A549 treated with RU486 at 1 μM for 4 hours (cell line): ENCODE results near the gene MS4A5. TPM values are rescaled to one million over a fixed set of nuclear protein-coding genes. Genes with fewer than 3 reads are reported as not detected.

Source experiments
- total RNA-seq: library from RNA; stranded (reverse); fragments of 200-300 nt; extraction: Qiagen RNA extraction; gene quantifications from 5 replicates; pipeline ENCODE4 v1.2.3, GENCODE V29; 2022; ENCODE audit warnings: low read depth

The MS4A5 gene, protein sequence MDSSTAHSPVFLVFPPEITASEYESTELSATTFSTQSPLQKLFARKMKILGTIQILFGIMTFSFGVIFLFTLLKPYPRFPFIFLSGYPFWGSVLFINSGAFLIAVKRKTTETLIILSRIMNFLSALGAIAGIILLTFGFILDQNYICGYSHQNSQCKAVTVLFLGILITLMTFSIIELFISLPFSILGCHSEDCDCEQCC
- total RNA-seq = not detected in 5 replicates

GRCh38 chr11:60429272-60429671, at the start of gene MS4A5:
Gene MS4A5, plus strand, starts transcription at chr11:60429572. Its CDS starts 103 bp downstream, at chr11:60429675.

GRCh38 chr11:60396382-60396781, 33.0 kb upstream of the MS4A5 start, which contains the start of gene MS4A14:
Gene MS4A14, plus strand, starts transcription at chr11:60396459. Its CDS starts 120 bp downstream, at chr11:60396579.

DNA sequence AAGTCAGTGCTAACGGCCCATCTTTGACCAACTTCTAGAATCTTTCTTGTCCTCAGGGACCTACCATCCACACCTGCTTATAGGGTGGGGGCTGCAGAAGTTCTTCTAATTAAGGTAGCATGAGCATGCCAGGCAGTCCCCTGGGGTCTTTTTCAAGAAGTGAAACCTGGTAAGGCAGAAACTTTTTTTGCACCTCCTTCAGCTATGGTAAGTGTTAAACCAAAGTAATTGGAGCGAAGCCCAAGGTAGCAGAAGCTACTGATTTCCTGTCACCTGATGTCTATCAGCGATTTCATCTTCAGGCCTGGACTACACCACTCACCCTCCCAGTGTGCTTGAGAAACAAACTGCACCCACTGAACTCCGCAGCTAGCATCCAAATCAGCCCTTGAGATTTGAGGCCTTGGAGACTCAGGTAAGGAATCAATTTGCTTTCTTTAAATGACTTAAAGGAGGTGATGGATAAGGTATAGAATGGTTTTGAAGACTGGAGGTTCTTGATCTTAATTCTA, 26.2 kb downstream of the MS4A5 start, which contains the start of gene MS4A1:
Gene MS4A1 (plus strand): TSS at position 317 of the 512 bp plus-strand sequence. CDS start 6,528 bp downstream, outside the sequence.

GRCh38 chr11:60492488-60493009, 63.2 kb downstream of the MS4A5 start, which contains the start of gene MS4A12:
Gene MS4A12, plus strand, starts transcription at chr11:60492778. Its CDS starts 4,541 bp downstream, at chr11:60497319.

Other genes starting within 250 kb of the MS4A5 start
- not detected in 5 replicates for gene MS4A6A, start 246.5 kb upstream of the MS4A5 start, total RNA-seq
- not detected in 5 replicates for gene MS4A4E, start 186.4 kb upstream of the MS4A5 start, total RNA-seq
- gene MS4A4A, start 148.9 kb upstream of the MS4A5 start, total RNA-seq = not detected in 5 replicates
- gene MS4A6E, start 102.3 kb upstream of the MS4A5 start, total RNA-seq = not detected in 5 replicates
- not detected in 5 replicates for gene MS4A7, start 51.0 kb upstream of the MS4A5 start, total RNA-seq
- gene MS4A14, start 33.1 kb upstream of the MS4A5 start, total RNA-seq = not detected in 5 replicates
- gene MS4A1, start 26.3 kb downstream of the MS4A5 start, total RNA-seq = not detected in 5 replicates
- not detected in 5 replicates for gene MS4A12, start 63.2 kb downstream of the MS4A5 start, total RNA-seq
- not detected in 5 replicates for gene MS4A13, start 85.8 kb downstream of the MS4A5 start, total RNA-seq